AG10803 (cell line): Measurements from ENCODE around the gene TTC28.
A peak's percentile ranks its signal among the peaks of the same experiment; 100 is the strongest.

Experiments
- DNase-seq: peaks from one replicate; pipeline ENCODE4 v3.0.0; 2010; ENCODE audit warnings: low read depth
- H3K4me3 ChIP-seq: 2 replicates; pipeline ENCODE4 v1.5.1; 2011; ENCODE audit warnings: mild to moderate bottlenecking, low read length, control low read depth
- CTCF ChIP-seq: conservative IDR thresholded peaks from 2 replicates; pipeline ENCODE4 v1.5.1; 2011; ENCODE audit warnings: mild to moderate bottlenecking, low read length, control low read depth, inconsistent platforms

The TTC28 gene

GRCh38 chr22:28118957-28119631 is 560.5 kb downstream of the TTC28 start:
- TF ChIP-seq CTCF: no peak
- DNase-seq: no peak

DNA sequence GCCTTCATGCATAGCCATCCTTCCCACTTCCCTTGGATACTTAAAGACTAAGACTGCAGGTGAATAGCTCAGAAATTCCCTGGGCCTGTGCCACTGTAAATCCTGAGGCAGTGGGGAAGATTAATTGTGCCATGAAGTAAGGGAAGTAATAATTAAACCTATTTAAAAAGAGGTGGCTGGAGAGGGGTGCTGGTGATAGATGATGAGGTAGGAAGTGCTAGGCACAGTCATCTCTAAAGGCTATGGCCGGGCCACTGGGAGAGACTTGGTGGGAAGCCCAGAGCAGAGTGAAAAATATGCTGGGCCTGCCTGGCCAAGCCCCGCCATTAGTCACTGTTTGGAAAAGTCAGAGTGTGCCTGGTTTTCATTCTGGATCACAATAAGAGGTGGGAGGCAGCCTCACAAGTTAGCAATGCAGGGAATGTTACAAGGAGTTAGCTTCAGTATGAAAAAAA is 563.4 kb downstream of the TTC28 start:
- DNase-seq: peak; percentile 95
- TF ChIP-seq CTCF: no peak
- no peak overlapping the region for H3K4me3 ChIP-seq

More at GRCh38 chr22:28118957-28119631, 560.5 kb downstream of the TTC28 start:
- no peak overlapping the region for H3K4me3 ChIP-seq

DNA sequence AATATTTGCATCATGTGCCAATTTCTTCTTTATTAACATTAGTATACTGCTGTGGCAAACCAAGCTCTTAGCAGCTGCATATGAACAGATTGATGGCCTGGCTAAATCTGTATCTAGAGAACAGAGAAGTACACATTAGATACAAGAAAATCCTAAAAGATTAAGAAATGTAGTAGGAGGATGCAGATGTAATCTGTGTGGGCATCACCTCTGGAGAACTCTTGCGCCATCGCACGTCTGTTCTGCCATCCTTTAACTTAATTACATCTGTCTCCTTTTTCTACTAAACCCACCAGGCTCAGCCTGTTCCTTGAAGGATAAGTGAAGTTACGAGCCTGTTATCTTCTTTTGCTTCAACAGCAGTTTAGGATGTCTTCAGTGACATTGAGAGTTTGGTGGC is 564.2 kb downstream of the TTC28 start:
- no peak for TF ChIP-seq CTCF

DNA sequence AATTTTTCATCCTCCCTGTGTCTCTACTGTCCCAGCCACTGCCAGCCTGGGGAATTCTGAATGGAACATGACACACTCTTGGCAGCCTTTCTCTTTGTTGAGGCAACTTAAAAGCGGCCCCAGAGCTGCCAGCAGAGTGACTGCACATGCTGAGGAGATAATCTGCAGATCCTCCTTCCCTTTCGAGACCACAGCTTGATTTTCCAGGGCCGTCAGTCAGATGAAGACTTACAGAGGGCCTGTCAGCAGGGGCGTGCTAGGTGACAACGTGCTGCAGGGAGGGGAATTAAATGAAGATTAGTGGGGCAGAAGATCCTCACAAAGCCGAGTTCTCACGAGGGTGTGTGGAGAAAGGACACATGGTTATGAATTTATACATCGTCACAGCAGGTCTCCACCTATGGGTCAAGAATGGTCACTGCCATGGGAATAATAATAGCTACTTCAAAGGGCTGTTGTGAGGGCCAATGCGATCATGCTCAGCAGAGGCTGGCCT is 567.0 kb downstream of the TTC28 start:
- no peak overlapping the region for H3K4me3 ChIP-seq
- peak; percentile 75 for DNase-seq
- TF ChIP-seq CTCF: peak; percentile 58

More for the DNA sequence above, 564.2 kb downstream of the TTC28 start:
- H3K4me3 ChIP-seq: no peak overlapping the region
- DNase-seq: no peak

- no peak for TF ChIP-seq CTCF
- no peak overlapping the region for H3K4me3 ChIP-seq
- DNase-seq: no peak
These were observed 567.5 kb downstream of the TTC28 start for GRCh38 chr22:28112190-28112544.

GRCh38 chr22:28111501-28112189 is 568.0 kb downstream of the TTC28 start:
- H3K4me3 ChIP-seq: no peak overlapping the region
- DNase-seq: peak; percentile 60
- TF ChIP-seq CTCF: no peak

DNA sequence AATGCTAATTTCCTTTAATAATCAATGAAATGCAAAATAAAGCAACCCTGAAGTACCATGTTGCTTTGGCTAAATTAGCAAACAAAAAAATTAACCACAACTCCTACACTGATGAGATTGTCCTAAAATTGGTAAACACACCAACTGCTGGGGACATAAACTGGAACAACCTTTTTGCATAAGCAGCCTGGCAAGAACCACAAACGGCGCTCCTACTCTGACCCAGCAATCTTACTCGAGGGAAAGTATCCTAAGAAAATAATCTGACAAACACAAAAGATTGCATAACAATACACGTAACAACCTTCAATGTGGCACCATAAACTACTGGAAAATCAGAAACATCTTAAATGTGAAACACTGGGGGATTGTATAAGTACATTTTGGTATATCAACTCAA is 570.8 kb downstream of the TTC28 start:
- no peak for TF ChIP-seq CTCF
- H3K4me3 ChIP-seq: no peak overlapping the region
- no peak for DNase-seq
